Occipital lobe (tissue), 2 donors: ENCODE results near the gene DIDO1. TPM values are rescaled to one million over a fixed set of nuclear protein-coding genes. Genes with fewer than 3 reads are reported as not detected.

Experiments used
- DNase-seq: peaks from one replicate; lab custom pipeline; 2025; lab: John Stamatoyannopoulos, UW
- total RNA-seq: library from RNA; depleted of rRNA; stranded (reverse); fragments of >200 nt; gene quantifications from one replicate; pipeline ENCODE4 v1.2.3, GENCODE V29; 2014

Gene DIDO1
- total RNA-seq, 1 donor from 2014 or later: 43.4 TPM

- DNase-seq: no peak
Observed at GRCh38 chr20:62951143-62951895, 25.0 kb upstream of the DIDO1 start.

- DNase-seq: no peak
Observed at GRCh38 chr20:62950741-62951140, 24.4 kb upstream of the DIDO1 start.

- DNase-seq: no peak
Observed at GRCh38 chr20:62949962-62950361, 23.7 kb upstream of the DIDO1 start.

GRCh38 chr20:62949153-62949821 lies 23.0 kb upstream of the DIDO1 start:
- DNase-seq: no peak

GRCh38 chr20:62947532-62948300 lies 21.4 kb upstream of the DIDO1 start:
- no peak for DNase-seq

GRCh38 chr20:62946918-62947317 lies 20.6 kb upstream of the DIDO1 start:
- DNase-seq: no peak

GRCh38 chr20:62945771-62946339 lies 19.6 kb upstream of the DIDO1 start:
- no peak for DNase-seq

GRCh38 chr20:62944746-62945145 lies 18.4 kb upstream of the DIDO1 start:
- DNase-seq: no peak

- no peak for DNase-seq
Observed at GRCh38 chr20:62944184-62944583, 17.9 kb upstream of the DIDO1 start.

- DNase-seq: no peak
Observed at GRCh38 chr20:62943396-62943795, 17.1 kb upstream of the DIDO1 start.

GRCh38 chr20:62942456-62942855 lies 16.2 kb upstream of the DIDO1 start:
- DNase-seq: no peak

- no peak for DNase-seq
Observed at GRCh38 chr20:62941792-62942191, 15.5 kb upstream of the DIDO1 start.

GRCh38 chr20:62940875-62941274 lies 14.6 kb upstream of the DIDO1 start:
- no peak for DNase-seq

- no peak for DNase-seq
Observed at GRCh38 chr20:62938105-62938888, 12.0 kb upstream of the DIDO1 start, which contains the start of gene GID8. GID8 (plus strand) TSS chr20:62938147; CDS start chr20:62941503, 3,356 bp downstream.

- DNase-seq: peak; percentile 90
Observed at GRCh38 chr20:62937268-62938104, 11.2 kb upstream of the DIDO1 start.

- no peak for DNase-seq
Observed at GRCh38 chr20:62935968-62936585, 9.8 kb upstream of the DIDO1 start.

GRCh38 chr20:62935204-62935967 lies 9.1 kb upstream of the DIDO1 start:
- no peak for DNase-seq

- no peak for DNase-seq
Observed at GRCh38 chr20:62933966-62934365, 7.7 kb upstream of the DIDO1 start.

- no peak for DNase-seq
Observed at GRCh38 chr20:62931464-62931863, 5.2 kb upstream of the DIDO1 start.
